HG03196 (cell line): ENCODE measurements around the gene ZNF837.

ENCODE experiments used
- ATAC-seq: cut with Tn5 transposase; IDR thresholded peaks from one replicate; pipeline ENCODE4 v1.9.1; 2021; ENCODE audit not compliant: unreplicated experiment

Gene ZNF837

GRCh38 chr19:58372311-58373133 lies 8.3 kb downstream of the ZNF837 start:
- no peak for ATAC-seq

- ATAC-seq, result no peak
Measured at GRCh38 chr19:58368561-58369360, 12.1 kb downstream of the ZNF837 start.

- no peak for ATAC-seq
Measured at GRCh38 chr19:58367698-58368454, 13.0 kb downstream of the ZNF837 start.

GRCh38 chr19:58366585-58367430 lies 14.0 kb downstream of the ZNF837 start:
- no peak for ATAC-seq

- no peak for ATAC-seq
Measured at GRCh38 chr19:58364146-58364545, 16.7 kb downstream of the ZNF837 start.

GRCh38 chr19:58362272-58362994 lies 18.4 kb downstream of the ZNF837 start, which contains the start of gene ZNF497:
TSS of gene ZNF497 (minus strand) at chr19:58362751. CDS start at chr19:58357635, 5,116 bp downstream.
- ATAC-seq, result peak; percentile 90

GRCh38 chr19:58361900-58362271 lies 18.9 kb downstream of the ZNF837 start:
- peak; percentile 18 for ATAC-seq

GRCh38 chr19:58357481-58358145 lies 23.2 kb downstream of the ZNF837 start:
- ATAC-seq, result no peak

GRCh38 chr19:58356766-58357480 lies 23.9 kb downstream of the ZNF837 start:
- ATAC-seq, result no peak

- no peak for ATAC-seq
Measured at GRCh38 chr19:58355908-58356765, 24.7 kb downstream of the ZNF837 start.

- no peak for ATAC-seq
Measured at GRCh38 chr19:58355215-58355796, 25.5 kb downstream of the ZNF837 start.

- ATAC-seq, result no peak
Measured at GRCh38 chr19:58354478-58355030, 26.3 kb downstream of the ZNF837 start.

- ATAC-seq, result no peak
Measured at GRCh38 chr19:58353717-58354477, 26.9 kb downstream of the ZNF837 start.

- no peak for ATAC-seq
Measured at GRCh38 chr19:58352760-58353671, 27.8 kb downstream of the ZNF837 start, which contains the start of gene A1BG. TSS of gene A1BG (minus strand) at chr19:58353492. CDS start at chr19:58353437, 55 bp downstream.
